Right ventricle myocardium superior (tissue), 1 donor: ENCODE results near the gene SHROOM3. TPM values are rescaled to one million over a fixed set of nuclear protein-coding genes. Genes with fewer than 3 reads are reported as not detected.
"Not testable (repeated sequence)": the region's sequence is repeated elsewhere in the genome, so short reads cannot be mapped to it uniquely, and the experiment has no call there.

ENCODE experiments used
- ATAC-seq: fragments of 200-7000 bp; cut with Tn5 transposase; one replicate; pipeline ENCODE4 v1.9.1; 2020; ENCODE audit warnings: mild to moderate bottlenecking; ENCODE audit not compliant: poor library complexity
- DNase-seq: peaks from one replicate; pipeline ENCODE4 v3.0.0-alpha.2; 2020
- intact Hi-C: fragments of 100-400 bp; cut with DNase I; formaldehyde crosslinking; loops from one replicate; pipeline ENCODE4 v1.11.2; 2022
- total RNA-seq: library from RNA; stranded (reverse); fragmentation: NEBNext Ultra II Directional; extraction: Animal tissue kit (Norgen Biotek cat#: 25700); gene quantifications from one replicate; pipeline ENCODE4 v1.2.1, GENCODE V29; 2021
- donor health status: DM: no; HTN: yes; CAD: no; lungs with severe emphysema.

The SHROOM3 gene
- total RNA-seq, 1 donor from 2014 or later = 10.5 TPM

DNA sequence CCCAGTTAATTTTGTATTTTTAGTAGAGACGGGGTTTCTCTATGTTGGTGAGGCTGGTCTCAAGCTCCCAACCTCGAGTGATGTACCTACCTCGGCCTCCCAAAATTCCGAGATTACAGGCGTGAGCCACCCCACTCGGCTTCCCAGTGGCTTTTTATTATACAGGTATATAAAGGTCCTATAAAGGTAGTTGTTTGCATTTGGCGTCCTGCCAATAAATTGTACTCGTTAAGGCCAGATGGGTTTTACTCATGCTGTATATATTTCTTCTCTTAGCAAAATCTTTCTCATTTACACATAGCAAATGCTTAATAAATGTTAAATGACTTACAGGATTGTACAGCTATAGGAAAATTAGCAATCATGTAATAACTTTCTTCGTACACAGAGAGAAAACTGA, 6.9 kb downstream of the SHROOM3 start:
- intact Hi-C loops = loop anchor here (5.0 kb wide), 1 partner anchor 55 kb away; no protein-coding TSS in a partner anchor
- ATAC-seq = no peak
- DNase-seq = no peak

DNA sequence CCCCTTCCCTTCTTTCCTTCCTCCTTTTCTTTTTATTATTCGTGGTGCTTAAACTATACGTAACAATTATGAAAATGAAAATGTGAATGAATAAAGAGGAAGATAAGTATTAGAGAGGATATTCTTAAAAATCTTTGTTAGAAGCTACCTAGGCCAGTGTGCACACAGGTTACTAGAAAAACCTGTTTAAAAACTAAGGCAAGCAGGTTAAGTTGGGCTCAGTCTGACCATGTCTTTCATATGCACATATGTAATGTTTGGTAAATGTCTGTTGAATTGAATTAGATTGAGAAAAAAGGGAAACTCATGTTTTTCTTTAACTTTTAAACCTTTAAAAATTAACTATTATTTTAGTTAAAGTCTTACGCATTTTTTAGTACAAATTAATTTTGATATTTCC, 7.8 kb downstream of the SHROOM3 start:
- intact Hi-C loops = loop anchor here (5.0 kb wide), 1 partner anchor 54 kb away; no protein-coding TSS in a partner anchor
- no peak for DNase-seq
- no peak for ATAC-seq

DNA sequence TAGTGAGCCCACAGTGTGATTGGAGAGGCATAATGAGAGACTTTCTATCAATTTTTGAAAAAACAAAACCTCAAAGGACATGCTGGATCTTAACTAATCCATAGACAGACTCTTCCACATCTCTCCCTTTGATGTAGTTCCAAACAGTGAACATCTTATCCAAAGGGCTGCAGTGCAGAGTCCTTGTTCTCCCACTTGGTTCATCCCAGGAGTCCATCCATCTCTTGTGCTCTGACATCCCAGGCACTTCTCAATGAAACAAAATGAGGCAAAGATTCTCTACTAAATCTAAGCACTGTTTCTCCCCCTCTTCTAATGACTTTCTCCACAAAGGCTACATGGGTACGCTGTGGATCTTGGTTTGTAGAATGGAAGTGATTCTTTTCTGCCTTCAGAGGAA, 8.3 kb downstream of the SHROOM3 start:
- intact Hi-C loops = loop anchor here (5.0 kb wide), 1 partner anchor 54 kb away; no protein-coding TSS in a partner anchor
- no peak for DNase-seq
- no peak for ATAC-seq

DNA sequence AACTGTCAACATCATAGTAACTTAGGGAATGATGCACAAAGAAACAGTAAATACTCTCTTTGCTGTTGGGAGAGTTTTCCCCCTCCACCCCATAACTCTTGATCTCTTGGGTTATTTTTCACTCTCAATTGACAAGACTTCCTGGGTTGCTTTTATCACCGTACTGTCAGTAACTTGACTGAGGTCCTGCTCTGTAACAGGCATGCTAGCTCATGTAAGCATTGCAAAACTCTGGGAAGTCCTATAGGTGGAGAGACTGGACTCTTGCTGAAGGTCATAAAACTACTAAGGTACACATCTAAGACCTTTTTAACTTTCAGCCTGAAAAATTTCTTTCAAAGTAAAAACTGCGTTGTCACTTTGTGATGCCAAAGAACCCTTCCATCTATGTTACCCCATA, 10.9 kb downstream of the SHROOM3 start:
- intact Hi-C loops = no loop called here
- ATAC-seq = no peak
- DNase-seq = no peak

DNA sequence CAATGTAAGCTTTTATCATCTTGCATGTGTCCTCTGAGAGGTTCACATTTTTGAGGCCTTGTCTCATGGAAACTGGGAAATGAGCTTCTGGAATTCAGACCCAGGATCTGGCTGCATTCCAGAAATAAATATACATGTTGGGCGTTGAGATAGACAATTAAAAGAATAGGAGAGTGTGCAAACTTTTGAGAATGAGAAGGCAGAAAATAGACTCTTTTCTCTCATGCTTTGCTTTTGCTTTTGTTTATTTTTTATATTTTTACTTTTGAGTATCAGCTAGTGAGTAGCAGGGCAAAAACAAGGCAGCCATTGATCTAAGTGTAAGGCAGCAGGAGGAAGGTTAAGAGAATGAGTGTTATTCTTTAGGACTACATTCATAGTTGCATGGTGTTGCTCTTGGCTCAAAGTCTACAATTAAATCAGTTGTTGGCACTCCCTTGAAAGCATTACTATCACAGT, 12.4 kb downstream of the SHROOM3 start:
- intact Hi-C loops = no loop called here
- ATAC-seq (no peak), DNase-seq (no peak)

DNA sequence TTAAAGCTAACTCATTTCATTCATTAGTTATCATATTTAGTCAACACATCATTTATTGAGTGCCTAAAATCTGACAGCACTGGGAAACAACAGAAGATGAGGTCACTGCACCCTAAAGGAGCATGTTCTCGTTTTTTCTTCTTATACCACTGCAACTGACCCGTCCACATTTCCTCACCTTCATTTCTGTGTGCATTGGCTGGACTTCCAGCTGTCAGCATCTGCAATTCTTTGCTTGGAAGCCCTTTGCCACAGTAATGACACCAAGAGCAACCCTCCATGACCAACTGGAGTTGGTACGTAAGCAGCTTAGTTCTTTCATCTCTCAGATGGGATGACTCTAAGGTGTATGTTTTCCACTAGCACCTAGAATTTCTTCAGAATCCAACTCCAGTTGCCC, 13.2 kb downstream of the SHROOM3 start:
- no peak for DNase-seq
- intact Hi-C loops = no loop called here
- no peak for ATAC-seq

DNA sequence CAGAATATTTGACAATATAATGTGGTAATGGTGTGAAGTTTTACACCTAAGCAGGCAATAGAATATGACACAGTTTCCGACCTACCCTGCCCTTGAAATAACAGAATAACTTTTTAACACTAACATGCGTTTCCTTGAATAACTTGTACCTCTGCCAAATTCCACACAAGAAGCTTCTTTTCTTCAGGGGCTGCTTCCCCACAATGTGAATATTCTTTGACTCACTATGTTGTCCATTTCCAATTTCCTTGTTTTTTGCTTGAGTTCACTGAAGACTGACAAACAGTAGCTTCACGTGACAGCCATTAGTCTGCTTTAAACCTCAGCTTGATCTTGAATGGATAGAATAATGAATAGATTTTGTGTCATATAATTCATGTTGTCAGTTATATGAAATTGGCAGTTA, 14.3 kb downstream of the SHROOM3 start:
- intact Hi-C loops = no loop called here
- DNase-seq (no peak), ATAC-seq (no peak)

DNA sequence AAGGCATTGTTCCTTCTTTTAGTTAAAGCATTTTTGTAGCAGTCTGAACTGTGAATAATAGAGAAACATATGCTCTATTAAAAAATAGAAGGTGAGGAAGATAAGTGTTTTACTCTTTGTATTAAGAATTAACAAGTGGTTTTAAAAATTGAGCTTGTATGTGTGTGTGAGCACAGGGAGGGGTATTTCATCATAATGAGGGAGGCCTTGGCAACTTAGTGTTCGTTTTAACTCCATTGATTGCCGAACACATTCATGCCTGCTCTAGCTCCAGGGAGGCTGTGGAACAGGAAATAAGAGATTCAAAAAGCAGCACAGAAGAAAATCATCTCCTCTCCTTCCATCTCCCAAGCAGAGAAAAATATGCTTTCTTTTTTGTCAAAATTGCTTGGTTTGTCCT, 14.8 kb downstream of the SHROOM3 start:
- ATAC-seq = peak; percentile 74
- no peak for DNase-seq
- intact Hi-C loops = no loop called here

DNA sequence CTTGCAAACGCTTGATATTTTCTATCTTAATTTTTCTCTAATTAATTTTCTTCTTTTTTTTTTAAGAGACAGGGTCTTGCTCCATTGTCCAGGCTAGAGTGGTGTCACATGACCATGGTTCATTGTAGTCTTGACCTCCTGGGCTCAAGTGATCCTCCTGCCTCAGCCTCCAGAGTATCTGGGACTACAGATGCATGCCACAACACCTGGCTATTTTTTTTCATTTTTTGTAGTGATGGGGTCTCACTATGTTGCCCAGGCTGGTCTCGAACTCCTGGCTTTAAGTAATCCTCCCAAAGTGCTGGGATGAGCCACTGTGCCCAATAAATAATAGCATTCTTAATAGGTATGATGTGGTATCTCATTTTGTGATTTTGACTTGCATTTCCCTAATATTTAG, 18.2 kb downstream of the SHROOM3 start:
- intact Hi-C loops = no loop called here
- DNase-seq (no peak), ATAC-seq (no peak)

DNA sequence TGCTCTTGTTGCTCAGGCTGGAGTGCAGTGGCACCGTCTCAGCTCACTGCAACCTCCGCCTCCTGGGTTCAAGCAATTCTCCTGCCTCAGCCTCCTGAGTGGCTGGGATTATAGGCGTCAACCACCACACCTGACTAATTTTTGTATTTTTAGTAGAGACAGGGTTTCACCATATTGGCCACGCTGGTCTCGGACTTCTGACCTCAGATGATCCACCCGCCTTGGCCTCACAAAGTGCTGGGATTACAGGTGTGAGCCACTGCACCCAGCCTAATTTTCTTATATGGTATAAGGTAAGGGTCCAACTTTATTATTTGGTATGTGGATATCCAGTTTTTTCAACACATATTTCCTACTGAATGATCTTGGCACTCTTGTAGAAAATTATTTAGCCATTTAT, 19.0 kb downstream of the SHROOM3 start:
- DNase-seq, ATAC-seq, intact Hi-C loops: not testable (repeated sequence)

DNA sequence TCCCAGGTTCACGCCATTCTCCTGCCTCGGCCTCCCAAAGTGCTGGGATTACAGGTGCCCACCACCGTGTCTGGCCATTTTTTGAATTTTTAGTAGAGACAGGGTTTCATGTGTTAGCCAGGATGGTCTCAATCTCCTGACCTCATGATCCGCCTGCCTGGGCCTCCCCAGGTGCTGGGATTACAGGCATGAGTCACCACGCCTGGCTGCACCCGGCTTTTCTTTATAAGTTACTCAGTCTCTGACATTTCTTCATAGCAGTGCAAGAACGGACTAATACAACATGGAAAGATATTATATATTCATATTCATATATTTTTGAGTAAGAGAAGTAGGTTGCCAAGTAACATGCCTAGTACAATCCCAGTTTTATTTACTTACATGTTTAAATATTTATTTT, 22.9 kb downstream of the SHROOM3 start:
- DNase-seq (no peak), ATAC-seq (no peak)
- intact Hi-C loops = no loop called here

DNA sequence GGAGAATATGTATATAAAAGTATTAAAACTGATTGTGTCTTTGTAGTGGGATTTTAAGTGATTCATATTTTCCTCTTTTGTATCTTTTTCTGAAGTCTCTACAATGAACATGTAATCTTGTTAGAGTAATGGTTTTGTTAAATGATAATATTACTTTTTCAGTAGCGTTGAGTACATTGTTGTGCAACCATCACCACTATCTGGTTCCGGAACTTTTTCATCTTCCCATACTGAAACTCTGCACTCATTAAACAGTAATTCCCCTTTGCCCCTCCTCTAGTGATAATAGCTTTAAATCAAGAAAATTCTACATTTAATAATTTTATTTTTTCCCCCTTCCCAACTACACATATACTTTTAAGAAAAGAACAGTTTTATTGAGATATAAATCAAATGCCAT, 23.3 kb downstream of the SHROOM3 start:
- ATAC-seq (no peak), DNase-seq (no peak)
- intact Hi-C loops = no loop called here

DNA sequence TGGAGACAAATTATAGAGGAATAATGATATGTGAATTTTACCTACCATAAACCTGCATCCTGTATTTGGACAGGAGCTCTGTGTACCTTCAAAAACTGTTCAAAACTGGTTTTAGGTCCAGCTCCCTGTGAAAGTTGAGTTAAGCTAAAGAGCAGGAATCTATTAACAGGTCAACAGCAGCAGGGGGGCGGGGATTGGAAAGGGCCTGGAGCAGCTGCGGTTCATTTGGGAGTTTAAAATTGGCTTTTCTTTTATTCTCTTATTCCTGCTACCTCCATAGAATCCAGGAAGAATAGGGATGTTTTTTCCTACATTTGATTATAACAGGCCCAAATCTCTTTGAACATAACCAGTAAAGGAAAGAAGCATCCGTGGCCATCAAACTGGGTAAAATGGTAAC, 23.8 kb downstream of the SHROOM3 start:
- intact Hi-C loops = no loop called here
- ATAC-seq = no peak
- no peak for DNase-seq

DNA sequence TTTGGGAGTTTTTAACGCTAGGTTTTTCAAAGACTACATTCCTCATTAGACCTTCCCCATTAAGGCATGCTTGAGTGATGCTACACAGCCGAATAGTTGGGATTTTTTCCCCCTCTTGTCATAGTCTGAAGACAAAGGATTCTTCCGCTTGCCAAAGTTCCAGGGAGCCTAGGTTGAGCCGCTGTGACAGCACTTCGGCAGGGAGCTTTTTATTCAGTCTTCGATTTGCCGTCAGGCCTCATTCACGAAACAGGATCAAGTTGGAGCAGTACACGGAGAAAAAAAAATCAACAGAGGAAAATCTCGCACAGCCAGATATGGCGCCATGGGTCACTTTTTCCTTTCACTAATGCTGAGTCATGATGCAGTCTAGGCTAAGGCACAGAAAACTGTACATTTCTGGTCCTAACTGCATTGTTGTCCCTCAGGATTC, 24.3 kb downstream of the SHROOM3 start:
- peak; percentile 68 for ATAC-seq
- DNase-seq = no peak

DNA sequence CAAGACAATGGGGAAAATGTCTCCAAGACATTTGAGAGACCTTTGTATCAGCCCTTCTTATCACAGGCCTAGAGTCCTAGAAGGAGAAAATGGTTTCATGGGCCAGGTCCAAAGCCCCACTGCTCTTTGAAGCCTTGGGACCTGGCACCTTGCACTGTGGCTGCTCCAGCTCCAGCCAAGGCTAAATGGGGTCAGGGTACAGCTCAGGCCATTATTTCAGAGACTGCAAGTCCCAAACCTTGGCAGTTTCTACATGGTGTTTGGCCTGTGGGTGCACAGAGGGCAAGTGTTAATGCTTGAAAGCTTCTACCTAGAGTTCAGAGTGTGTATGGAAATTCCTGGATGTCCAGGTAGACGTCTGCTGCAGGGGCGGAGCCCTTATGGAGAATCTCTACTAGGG, 28.5 kb downstream of the SHROOM3 start:
- intact Hi-C loops = no loop called here
- DNase-seq (no peak), ATAC-seq (no peak)

More for the DNA sequence above, 24.3 kb downstream of the SHROOM3 start:
- intact Hi-C loops = no loop called here

DNA sequence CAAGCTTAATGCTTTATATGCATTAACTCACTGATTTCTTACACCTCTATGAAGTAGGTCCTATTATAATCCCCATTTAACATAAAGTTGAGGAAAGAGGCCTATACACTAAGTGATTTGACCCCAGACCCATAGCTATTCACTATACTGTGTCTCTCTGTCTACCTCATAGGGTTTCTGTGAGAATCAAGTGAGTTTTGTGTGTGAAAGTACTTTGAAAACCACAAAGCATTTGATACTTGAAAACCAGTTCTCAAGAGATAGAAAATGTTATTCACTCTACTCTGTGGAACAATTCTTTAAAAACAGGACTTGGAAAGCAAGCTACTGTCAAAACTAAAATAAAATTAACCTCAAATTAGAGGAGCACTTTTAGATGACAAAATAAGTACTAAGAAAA, 35.0 kb downstream of the SHROOM3 start:
- intact Hi-C loops = no loop called here
- DNase-seq (no peak), ATAC-seq (no peak)

DNA sequence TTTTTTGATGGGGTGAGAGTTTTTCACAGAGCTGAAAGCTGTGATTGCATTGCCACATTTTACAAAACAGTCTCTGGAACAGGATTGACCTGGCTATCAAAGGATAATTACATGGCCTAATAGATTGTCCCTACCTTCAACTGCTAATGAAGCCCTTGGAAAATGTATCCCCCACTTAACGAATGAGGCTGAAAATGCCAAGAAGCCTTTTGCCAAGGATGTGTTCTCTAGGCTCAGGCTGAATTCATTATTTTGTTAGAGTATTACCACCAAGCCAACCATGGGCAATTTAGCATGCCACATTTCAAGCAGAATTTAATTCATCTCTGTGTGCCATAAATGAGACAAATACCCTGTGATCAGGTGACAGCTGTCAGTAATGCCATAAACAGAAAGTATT, 35.5 kb downstream of the SHROOM3 start:
- DNase-seq (no peak), ATAC-seq (no peak)
- intact Hi-C loops = no loop called here

DNA sequence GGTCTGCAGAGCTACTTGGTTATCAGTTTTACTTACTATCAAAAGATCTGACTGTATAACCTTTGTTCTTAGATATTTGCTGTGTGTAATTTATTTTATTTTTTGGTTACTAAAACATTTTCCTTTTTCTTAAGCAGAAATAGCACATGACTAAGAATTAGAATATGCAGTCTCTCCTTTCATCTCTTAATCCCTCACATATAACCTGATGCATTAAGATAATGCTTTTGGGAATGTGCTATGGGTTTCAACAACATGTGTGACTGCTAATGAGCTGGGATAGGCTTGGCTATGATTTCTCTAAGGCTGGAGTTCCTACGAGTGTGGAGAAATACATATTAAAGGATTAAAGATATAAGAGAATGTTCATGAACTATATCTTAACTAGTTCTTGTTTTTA, 41.5 kb downstream of the SHROOM3 start:
- ATAC-seq = no peak

DNA sequence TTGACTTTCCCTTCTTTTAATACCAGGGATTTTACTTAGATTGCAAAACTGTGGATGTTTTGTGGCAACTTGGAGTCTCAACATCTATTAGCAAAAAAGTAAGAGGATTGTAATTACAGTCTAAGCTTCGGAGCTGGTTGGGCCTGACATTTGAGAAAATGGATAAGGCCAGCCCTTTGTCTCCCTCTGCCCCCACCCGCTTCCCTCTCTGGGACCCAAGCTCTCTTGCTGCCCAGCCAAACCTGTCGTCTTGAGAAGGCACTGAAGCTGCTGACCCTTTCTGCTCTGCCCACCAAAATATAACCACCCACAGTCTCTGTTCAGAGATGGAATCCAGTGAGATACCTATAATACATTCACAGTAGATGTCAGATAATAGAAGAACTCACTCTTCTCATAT, 49.6 kb downstream of the SHROOM3 start:
- DNase-seq (no peak), ATAC-seq (no peak)
- intact Hi-C loops = no loop called here

More for the DNA sequence above, 41.5 kb downstream of the SHROOM3 start:
- DNase-seq = no peak
- intact Hi-C loops = no loop called here

DNA sequence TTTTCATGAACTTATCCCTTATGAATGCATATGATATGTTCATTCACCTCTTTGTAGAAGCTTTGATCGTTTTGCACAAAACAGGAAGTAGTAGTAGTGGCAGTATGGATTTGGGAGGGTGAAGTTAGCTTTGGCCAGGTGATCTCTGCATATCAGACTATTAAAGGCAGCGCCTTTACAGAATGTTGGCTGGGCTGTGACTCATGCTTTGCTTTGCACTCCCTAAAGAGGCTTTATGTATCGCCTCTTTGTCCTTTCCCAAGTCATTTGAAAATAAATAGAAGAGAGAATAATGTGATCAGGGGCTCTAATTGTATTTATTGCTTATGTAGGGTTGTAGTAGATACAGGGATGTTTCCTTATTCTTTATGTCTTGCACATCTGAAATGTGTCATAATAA, 50.4 kb downstream of the SHROOM3 start:
- ATAC-seq = no peak
- no peak for DNase-seq
- intact Hi-C loops = no loop called here

DNA sequence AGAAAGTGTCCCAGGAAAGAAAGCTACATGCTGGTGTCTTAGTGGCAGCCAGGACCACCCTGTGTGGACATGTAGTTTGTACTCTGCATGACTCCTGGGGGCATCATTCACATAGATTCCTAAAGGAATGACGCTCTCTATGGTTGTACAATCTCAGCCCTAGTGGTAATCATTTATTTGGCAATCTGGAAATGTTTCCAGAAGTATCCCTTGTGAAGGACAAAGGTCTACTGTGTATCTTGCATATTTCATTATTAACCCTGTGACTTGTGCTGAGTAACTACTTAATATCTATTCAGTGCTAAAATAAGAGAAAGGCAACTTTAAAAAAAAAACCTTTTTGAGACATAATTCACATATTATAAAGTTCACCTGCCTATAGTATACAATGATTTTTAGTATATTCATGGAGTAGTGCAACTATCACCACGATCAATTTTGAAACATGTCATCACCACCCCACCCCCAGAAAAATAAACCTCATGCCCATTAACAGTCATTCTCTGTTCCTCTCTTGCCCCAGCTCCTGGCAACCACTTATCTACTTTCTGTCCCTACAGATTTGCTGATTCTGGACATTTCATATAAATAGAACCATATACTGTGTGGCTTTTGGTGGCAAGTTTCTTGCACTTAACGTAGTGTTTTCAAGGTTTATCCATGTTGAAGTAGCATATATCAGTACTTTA, 51.7 kb downstream of the SHROOM3 start:
- intact Hi-C loops = no loop called here
- ATAC-seq (no peak), DNase-seq (no peak)
